ENCODE data around the gene KRTAP2-3. TPM values are rescaled to one million over a fixed set of nuclear protein-coding genes. Genes with fewer than 3 reads are reported as not detected.

Gene KRTAP2-3
- total RNA-seq, 4 donors from 2014 or later = 0.64 to 10.8 TPM; not detected in 2

DNA sequence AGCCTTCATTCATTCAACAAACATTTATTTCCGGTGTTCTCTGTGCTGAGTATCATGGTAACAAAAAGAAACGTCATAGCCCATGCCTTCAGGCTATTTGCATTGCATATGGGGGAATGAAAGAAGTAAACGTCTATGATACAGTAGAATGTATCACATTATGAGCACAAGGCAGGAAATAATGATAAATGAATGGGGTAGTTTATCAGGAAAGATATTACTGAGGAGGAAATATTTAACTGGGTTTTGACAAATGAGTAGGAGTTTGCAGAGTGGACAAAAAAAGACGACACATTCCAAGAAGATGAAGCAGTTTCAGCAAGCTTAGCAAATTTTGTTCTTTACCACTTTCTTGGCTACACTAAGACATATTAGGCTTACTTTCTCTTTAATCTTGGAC, 22.7 kb upstream of the KRTAP2-3 start:
- no peak overlapping the region for H3K27ac ChIP-seq
- no peak for DNase-seq (ENCODE audit: low spot score in 2 of 2)

DNA sequence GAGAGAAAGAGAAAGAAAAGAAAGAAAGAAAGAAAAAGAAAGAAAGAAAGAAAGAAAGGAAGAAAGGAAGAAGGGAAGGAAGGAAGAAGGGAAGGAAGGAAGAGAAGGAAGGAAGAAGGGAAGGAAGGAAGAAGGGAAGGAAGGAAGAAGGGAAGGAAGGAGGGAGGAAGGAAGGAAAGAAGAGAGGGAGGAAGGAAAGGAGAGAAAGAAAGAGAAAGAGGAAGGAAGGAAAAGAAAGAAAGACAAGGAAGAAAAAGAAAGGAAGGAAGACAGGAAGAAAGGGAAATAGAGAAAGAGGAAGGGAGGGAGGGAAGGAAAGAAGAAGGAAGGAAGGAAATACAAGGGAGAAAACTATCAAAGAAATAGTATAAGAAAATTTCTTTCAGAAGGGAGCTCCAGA, 16.9 kb upstream of the KRTAP2-3 start:
- Histone ChIP-seq H3K4me3 (no peak overlapping the region), H3K27ac (no peak overlapping the region), H3K9me3 (no peaks in the 10 kb centered on the region), H3K36me3 (no peaks in the 10 kb centered on the region), H3K27me3 (no peaks in the 10 kb centered on the region), H3K4me1 (no peaks in the 10 kb centered on the region)
- DNase-seq (ENCODE audit: low spot score in 2 of 2) = no peak
- TF ChIP-seq POLR2A (IDR thresholded peaks at IDR 0.05) (no peak), EP300 (IDR thresholded peaks at IDR 0.05) (no peak), POLR2AphosphoS5 (IDR thresholded peaks at IDR 0.05) (no peak)
- TF ChIP-seq, protein P1, sequence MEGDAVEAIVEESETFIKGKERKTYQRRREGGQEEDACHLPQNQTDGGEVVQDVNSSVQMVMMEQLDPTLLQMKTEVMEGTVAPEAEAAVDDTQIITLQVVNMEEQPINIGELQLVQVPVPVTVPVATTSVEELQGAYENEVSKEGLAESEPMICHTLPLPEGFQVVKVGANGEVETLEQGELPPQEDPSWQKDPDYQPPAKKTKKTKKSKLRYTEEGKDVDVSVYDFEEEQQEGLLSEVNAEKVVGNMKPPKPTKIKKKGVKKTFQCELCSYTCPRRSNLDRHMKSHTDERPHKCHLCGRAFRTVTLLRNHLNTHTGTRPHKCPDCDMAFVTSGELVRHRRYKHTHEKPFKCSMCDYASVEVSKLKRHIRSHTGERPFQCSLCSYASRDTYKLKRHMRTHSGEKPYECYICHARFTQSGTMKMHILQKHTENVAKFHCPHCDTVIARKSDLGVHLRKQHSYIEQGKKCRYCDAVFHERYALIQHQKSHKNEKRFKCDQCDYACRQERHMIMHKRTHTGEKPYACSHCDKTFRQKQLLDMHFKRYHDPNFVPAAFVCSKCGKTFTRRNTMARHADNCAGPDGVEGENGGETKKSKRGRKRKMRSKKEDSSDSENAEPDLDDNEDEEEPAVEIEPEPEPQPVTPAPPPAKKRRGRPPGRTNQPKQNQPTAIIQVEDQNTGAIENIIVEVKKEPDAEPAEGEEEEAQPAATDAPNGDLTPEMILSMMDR (IDR thresholded peaks at IDR 0.05) = no peak

More for the DNA sequence above, 22.7 kb upstream of the KRTAP2-3 start:
- Histone ChIP-seq H3K4me1 (no peaks in the 10 kb centered on the region), H3K9me3 (no peaks in the 10 kb centered on the region), H3K4me3 (no peak overlapping the region), H3K27me3 (no peaks in the 10 kb centered on the region), H3K36me3 (no peaks in the 10 kb centered on the region)
- WGBS = 48% methylated on average over 4 of the region's 4 CpGs
- TF ChIP-seq POLR2AphosphoS5 (IDR thresholded peaks at IDR 0.05) = no peak
- TF ChIP-seq POLR2A (IDR thresholded peaks at IDR 0.05) = no peak
- TF ChIP-seq, protein P1 (IDR thresholded peaks at IDR 0.05) = no peak
- TF ChIP-seq EP300 (IDR thresholded peaks at IDR 0.05) = no peak

DNA sequence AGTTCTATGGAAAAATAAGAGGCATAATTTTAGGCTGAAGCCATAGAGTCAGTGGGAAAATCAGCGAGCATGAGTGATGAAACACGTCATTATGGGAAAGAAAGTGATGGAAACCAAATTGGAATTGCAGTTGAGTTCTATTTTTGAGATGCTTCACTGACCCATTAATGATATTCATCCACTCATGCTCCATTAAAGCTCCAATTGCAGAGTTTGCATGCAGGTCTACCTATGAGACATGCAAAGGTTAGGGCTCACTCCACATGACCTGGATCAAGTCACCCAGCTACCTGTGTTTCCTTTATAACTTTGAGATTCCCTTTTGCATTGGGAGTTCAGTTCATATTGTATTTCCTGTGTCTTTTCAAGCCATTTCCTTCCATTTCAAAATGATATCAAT, 13.8 kb upstream of the KRTAP2-3 start:
- TF ChIP-seq EP300 (IDR thresholded peaks at IDR 0.05) = no peak
- TF ChIP-seq, protein P1 (IDR thresholded peaks at IDR 0.05) = no peak
- no peak for TF ChIP-seq POLR2A (IDR thresholded peaks at IDR 0.05)
- H3K27ac ChIP-seq = no peak overlapping the region
- H3K4me3 ChIP-seq = no peak overlapping the region
- no peak for DNase-seq (ENCODE audit: low spot score in 2 of 2)
- WGBS = 92% methylated on average over 2 of the region's 2 CpGs
- H3K36me3 ChIP-seq = no peaks in the 10 kb centered on the region
- H3K27me3 ChIP-seq = no peaks in the 10 kb centered on the region
- H3K4me1 ChIP-seq = no peaks in the 10 kb centered on the region
- H3K9me3 ChIP-seq = no peaks in the 10 kb centered on the region

DNA sequence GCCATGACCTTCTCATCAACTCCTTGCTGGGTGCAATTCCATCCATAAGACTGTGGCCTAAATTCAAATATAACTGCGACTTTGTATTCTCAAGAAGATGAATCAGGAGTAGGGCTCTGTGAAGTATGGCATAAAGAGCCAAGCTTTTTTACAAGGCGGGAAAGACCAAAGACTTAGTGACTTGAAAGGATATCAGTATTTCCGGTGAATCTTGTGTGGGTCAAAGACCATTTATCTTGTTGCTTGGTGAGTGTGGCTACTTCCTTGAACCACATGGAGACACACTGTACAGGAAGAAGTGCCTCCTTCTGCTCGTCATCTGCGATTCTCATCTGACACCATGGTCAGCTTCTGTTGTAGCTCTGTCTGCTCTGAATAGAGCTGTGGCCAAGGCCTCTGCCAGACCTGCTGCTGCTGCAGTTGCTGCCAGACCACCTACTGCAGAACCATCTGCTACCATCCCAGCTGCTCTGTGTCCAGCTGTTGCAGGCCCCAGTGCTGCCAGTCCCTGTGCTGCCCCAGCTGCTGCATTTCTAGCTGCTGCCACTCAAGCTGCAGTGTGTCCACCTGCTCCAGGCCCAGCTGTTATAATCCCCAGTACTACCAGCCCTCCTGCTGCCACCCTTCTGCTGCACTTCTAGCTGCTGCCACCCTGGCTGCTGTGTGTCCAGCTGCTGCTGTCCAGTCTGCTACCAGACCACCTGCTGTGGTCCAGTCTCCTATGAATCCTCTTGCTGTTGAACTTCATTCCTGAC, 11.9 kb upstream of the KRTAP2-3 start:
- Histone ChIP-seq H3K9me3 (no peaks in the 10 kb centered on the region), H3K27ac (no peak overlapping the region), H3K4me3 (no peak overlapping the region), H3K4me1 (no peaks in the 10 kb centered on the region), H3K36me3 (no peaks in the 10 kb centered on the region), H3K27me3 (no peaks in the 10 kb centered on the region)
- no peak for DNase-seq (ENCODE audit: low spot score in 2 of 2)
- 79% methylated on average over 5 of the region's 5 CpGs for WGBS
- TF ChIP-seq EP300 (IDR thresholded peaks at IDR 0.05) (no peak), POLR2A (IDR thresholded peaks at IDR 0.05) (no peak)

DNA sequence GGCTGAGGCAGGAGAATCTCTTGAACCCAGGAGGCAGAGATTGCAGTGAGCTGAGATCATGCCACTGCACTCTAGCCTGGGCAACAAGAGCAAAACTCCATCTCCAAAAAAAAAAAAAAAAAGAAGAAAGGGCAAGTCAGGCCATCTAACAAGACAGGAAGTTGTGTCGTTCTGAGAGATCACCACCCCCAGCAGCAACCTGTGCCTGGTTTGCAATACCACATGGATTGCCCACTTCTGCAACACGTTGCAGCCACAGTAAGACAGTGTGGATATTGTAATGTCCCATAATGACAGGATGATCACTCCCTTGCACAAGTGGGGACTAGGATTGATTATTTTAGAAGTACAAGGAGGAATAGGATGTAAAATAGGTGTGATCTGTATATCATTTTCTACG, 9.1 kb upstream of the KRTAP2-3 start:
- DNase-seq (ENCODE audit: low spot score in 2 of 2) = no peak
- TF ChIP-seq EP300 (IDR thresholded peaks at IDR 0.05) = no peak
- TF ChIP-seq POLR2AphosphoS5 (IDR thresholded peaks at IDR 0.05) = no peak
- H3K9me3 ChIP-seq = no peaks in the 10 kb centered on the region

DNA sequence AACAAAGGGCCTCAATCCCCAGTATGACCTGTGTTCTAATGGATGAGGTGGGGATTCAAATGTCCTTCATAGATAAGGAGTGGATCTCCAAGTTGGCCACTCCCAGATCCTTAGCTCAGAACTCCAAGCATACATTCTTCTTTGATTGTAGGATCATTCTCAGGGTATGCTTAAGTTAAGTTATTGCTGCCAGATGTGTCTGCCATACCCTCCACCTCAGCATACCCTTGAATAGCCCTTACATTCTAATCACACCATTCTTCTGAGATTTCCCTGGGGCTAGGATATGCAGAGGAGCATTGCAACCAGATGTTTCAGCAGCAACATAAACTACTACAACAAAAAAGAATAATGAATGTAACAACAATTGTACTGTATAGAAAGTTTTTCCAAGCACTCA, 7.4 kb upstream of the KRTAP2-3 start:
- Histone ChIP-seq H3K4me1 (no peaks in the 10 kb centered on the region), H3K9me3 (no peaks in the 10 kb centered on the region), H3K36me3 (no peaks in the 10 kb centered on the region), H3K4me3 (no peak overlapping the region), H3K27me3 (no peaks in the 10 kb centered on the region), H3K27ac (no peak overlapping the region)
- TF ChIP-seq POLR2AphosphoS5 (IDR thresholded peaks at IDR 0.05) = no peak
- TF ChIP-seq, protein P1 (IDR thresholded peaks at IDR 0.05) = no peak
- no peak for TF ChIP-seq POLR2A (IDR thresholded peaks at IDR 0.05)
- no peak for TF ChIP-seq EP300 (IDR thresholded peaks at IDR 0.05)
- no peak for DNase-seq (ENCODE audit: low spot score in 2 of 2)

More for the DNA sequence above, 9.1 kb upstream of the KRTAP2-3 start:
- Histone ChIP-seq H3K4me3 (no peak overlapping the region), H3K4me1 (no peaks in the 10 kb centered on the region), H3K27me3 (no peaks in the 10 kb centered on the region), H3K36me3 (no peaks in the 10 kb centered on the region), H3K27ac (no peak overlapping the region)
- WGBS = 79% methylated on average over 3 of the region's 3 CpGs
